Measurements from ENCODE around the gene NDUFB6.
A peak's percentile ranks its signal among the peaks of the same experiment; 100 is the strongest.
"Not testable (repeated sequence)": the region's sequence is repeated elsewhere in the genome, so short reads cannot be mapped to it uniquely, and the experiment has no call there.

Gene NDUFB6

GRCh38 chr9:32572900-32573523 lies at the start of gene NDUFB6:
TSS of gene NDUFB6 (minus strand) at chr9:32573159. CDS start at chr9:32573060, 99 bp downstream.
- peak; percentile 91 for DNase-seq

- no peak for DNase-seq
These were observed 45.3 kb upstream of the NDUFB6 start for GRCh38 chr9:32618261-32618660.

GRCh38 chr9:32606811-32607210 lies 33.9 kb upstream of the NDUFB6 start:
- no peak for DNase-seq

- DNase-seq, result no peak
These were observed 31.2 kb upstream of the NDUFB6 start for GRCh38 chr9:32603914-32604852.

- not testable (repeated sequence) for DNase-seq
These were observed 26.1 kb upstream of the NDUFB6 start for GRCh38 chr9:32599021-32599420.

GRCh38 chr9:32596936-32597335 lies 24.0 kb upstream of the NDUFB6 start:
- DNase-seq, result no peak

- DNase-seq, result no peak
These were observed 23.3 kb upstream of the NDUFB6 start for GRCh38 chr9:32596096-32596865.

GRCh38 chr9:32590898-32591297 lies 17.9 kb upstream of the NDUFB6 start:
- no peak for DNase-seq

GRCh38 chr9:32590476-32590875 lies 17.5 kb upstream of the NDUFB6 start:
- DNase-seq, result no peak

- DNase-seq, result peak; percentile 34
These were observed 16.2 kb upstream of the NDUFB6 start for GRCh38 chr9:32589083-32589723.

GRCh38 chr9:32587901-32588300 lies 14.9 kb upstream of the NDUFB6 start:
- DNase-seq, result no peak

- DNase-seq, result peak; percentile 21
These were observed 11.8 kb upstream of the NDUFB6 start for GRCh38 chr9:32584784-32585183.

- DNase-seq, result peak; percentile 43
These were observed 8.7 kb upstream of the NDUFB6 start for GRCh38 chr9:32581512-32582143.

- DNase-seq, result no peak
These were observed 7.8 kb upstream of the NDUFB6 start for GRCh38 chr9:32580631-32581300.

GRCh38 chr9:32579706-32580331 lies 6.9 kb upstream of the NDUFB6 start:
- peak; percentile 37 for DNase-seq

GRCh38 chr9:32578976-32579375 lies 6.0 kb upstream of the NDUFB6 start:
- no peak for DNase-seq

- no peak for DNase-seq
These were observed 4.4 kb upstream of the NDUFB6 start for GRCh38 chr9:32577316-32577715.

- DNase-seq, result no peak
These were observed 1.9 kb upstream of the NDUFB6 start for GRCh38 chr9:32574858-32575257.

- no peak for DNase-seq
These were observed 862 bp upstream of the NDUFB6 start for GRCh38 chr9:32573821-32574220.

- DNase-seq, result peak; percentile 66
These were observed 725 bp downstream of the NDUFB6 start for GRCh38 chr9:32571969-32572899.

All from fibroblast of skin of right quadriceps (primary cell).